ENCODE measurements around the gene DLGAP4. TPM values are rescaled to one million over a fixed set of nuclear protein-coding genes. Genes with fewer than 3 reads are reported as not detected.

The DLGAP4 gene
- total and polyA plus RNA-seq, 9 of the 15 experiments (the other 6 are each of a cell fraction or from before 2014, with no cell fraction given): 0.31 to 34.1 (median 4.5) TPM

- TF ChIP-seq PBX2 (CRISPR knock-in tag; IDR thresholded peaks at IDR 0.05; ENCODE audit: low read depth) (no peak), PBX2 (tag; conservative IDR thresholded peaks at IDR 0.05; ENCODE audit: low read depth) (no peak)
Observed at GRCh38 chr20:36431604-36432003, 125.5 kb downstream of the DLGAP4 start (continued).

GRCh38 chr20:36432096-36432495, 126.0 kb downstream of the DLGAP4 start:
- ChIA-PET POLR2A (interaction anchor here (0.7 kb wide), 1 partner anchor 561 kb away, joined by 3 read pairs; no protein-coding TSS in a partner anchor), CTCF (ENCODE audit: low intra/inter-chr PET ratio) (no interaction called here)
- WGBS (ENCODE audit: insufficient coverage, low coverage, missing lambda C conversion rate): 30% methylated on average over 22 of the region's 23 CpGs
- H3K9me1 ChIP-seq (ENCODE audit: control insufficient read depth, insufficient read depth, low read length): no peaks in the 10 kb centered on the region
- H3K4me2 ChIP-seq (ENCODE audit: insufficient read depth, low read length): no peak overlapping the region
- ATAC-seq (no peak), FAIRE-seq (no peak), DNase-seq (ENCODE audit: extremely low read depth in 1 of 4, low spot score in 3 of 4) (no peak)
- TF ChIP-seq RBM22 (IDR thresholded peaks at IDR 0.05; ENCODE audit: low read depth, low read length, poor library complexity, severe bottlenecking) (no peak), BDP1 (IDR thresholded peaks at IDR 0.05; ENCODE audit: insufficient read depth, insufficient read length) (no peak), ZBED1 (IDR thresholded peaks at IDR 0.05) (no peak), MAFK (IDR thresholded peaks at IDR 0.05; ENCODE audit: low read length) (no peak), USF1 (CRISPR knock-in tag; IDR thresholded peaks at IDR 0.05) (no peak), MCM3 (IDR thresholded peaks at IDR 0.05) (no peak), FOXK1 (CRISPR knock-in tag; IDR thresholded peaks at IDR 0.05; ENCODE audit: borderline replicate concordance) (no peak), NR1H2 (CRISPR knock-in tag; IDR thresholded peaks at IDR 0.05) (no peak), NR4A1 (CRISPR knock-in tag; IDR thresholded peaks at IDR 0.05) (no peak), NR4A1 (tag; IDR thresholded peaks at IDR 0.05) (no peak), CLOCK (CRISPR knock-in tag; IDR thresholded peaks at IDR 0.05; ENCODE audit: borderline replicate concordance) (no peak), U2AF2 (optimal IDR thresholded peaks at IDR 0.05; ENCODE audit: low read depth, low read length) (no peak), RUNX1 (IDR thresholded peaks at IDR 0.05; ENCODE audit: low read depth) (no peak), SNAPC5 (CRISPR knock-in tag; IDR thresholded peaks at IDR 0.05) (no peak), TAF9B (IDR thresholded peaks at IDR 0.05; ENCODE audit: partially characterized antibody) (no peak)
- in situ Hi-C loops (cut with MboI): loop anchor here (25.0 kb wide), 2 partner anchors 220 to 445 kb away; no protein-coding TSS in a partner anchor
- no peaks in the 10 kb centered on the region for H3K79me2 ChIP-seq (ENCODE audit: control insufficient read depth, insufficient read depth, low read length)
- H4K20me1 ChIP-seq (replicated peaks; ENCODE audit: control insufficient read depth, insufficient read depth, low read length): peaks cover 3% of the 10 kb centered on the region; the same call in 1 of the 2 replicates
- H3K36me3 ChIP-seq (ENCODE audit: control insufficient read depth, insufficient read depth, low read length): no peaks in the 10 kb centered on the region
- peaks cover 5 to 23% of the 10 kb centered on the region in 2 experiments; a peak in 3 of 5 replicates for H3K4me1 ChIP-seq (replicated peaks in 1 of 2; ENCODE audit: control insufficient read depth in 2 of 2, insufficient read depth in 2 of 2, low read length in 2 of 2)
- no peak overlapping the region for H3K9ac ChIP-seq (ENCODE audit: insufficient read depth in 1 of 2, low read depth in 2 of 2, low read length in 2 of 2)
- H3K4me3 ChIP-seq: no peak overlapping the region
- H3K9me3 ChIP-seq (replicated peaks; ENCODE audit: control insufficient read depth, insufficient read depth, low read depth, low read length): no peaks in the 10 kb centered on the region
- H3K27me3 ChIP-seq (ENCODE audit: control insufficient read depth in 2 of 2, insufficient read depth in 2 of 2, low read length in 2 of 2): peaks cover 8 to 44% of the 10 kb centered on the region in 2 experiments; a peak in 3 of 5 replicates
- no peak overlapping the region for H2AFZ ChIP-seq (ENCODE audit: low read depth, low read length)
- H3K27ac ChIP-seq (ENCODE audit: extremely low read depth, low read depth, low read length): no peak overlapping the region
- intact Hi-C loops (cut with micrococcal nuclease): loop anchor here (10.0 kb wide), 1 partner anchor 113 kb away; the partner anchor contains the start of gene MYL9
- no TSS peak for BruUV-seq (replicated peaks)

All from K562 (cell line).